Panc1 (cell line): Measurements from ENCODE around the gene OR11A1. TPM values are rescaled to one million over a fixed set of nuclear protein-coding genes. Genes with fewer than 3 reads are reported as not detected.

ENCODE experiments used
- ATAC-seq: fragments of 200-7000 bp; cut with Tn5 transposase; 2 replicates; pipeline ENCODE4 v1.9.1; 2020; ENCODE audit warnings: mild to moderate bottlenecking, moderate library complexity
- BruUV-seq: library from RNA; stranded (reverse); fragments of 400-500 nt; replicated peaks from 2 replicates; lab custom pipeline; 2021; lab: Mats Ljungman, UMichigan
- CTCF ChIA-PET: fragments of 300-600 bp; sonication (Branson Sonifier 250); formaldehyde crosslinking; loops from one replicate; lab custom pipeline; 2022; ENCODE audit warnings: antibody characterized with exemption; lab: Charles Lee
- POLR2A ChIA-PET: fragments of 300-600 bp; sonication (Branson Sonifier 250); formaldehyde crosslinking; loops from one replicate; lab custom pipeline; 2022; ENCODE audit warnings: antibody characterized with exemption; lab: Charles Lee
- DNase-seq: peaks from one replicate; pipeline ENCODE4 v3.0.0-alpha.2; 2010; ENCODE audit warnings: low read depth, low spot score
- H3K27ac ChIP-seq: 2 replicates; pipeline ENCODE4 v1.5.1; 2011; ENCODE audit warnings: mild to moderate bottlenecking, low read length, inconsistent platforms
- H3K27me3 ChIP-seq: fragments of 200-500 bp; sonication (Bioruptor generic); 2 replicates; pipeline ENCODE4 v1.6.0; 2014; ENCODE audit warnings: low read length, inconsistent platforms; ENCODE audit not compliant: control insufficient read depth, insufficient read depth
- H3K36me3 ChIP-seq: fragments of 200-500 bp; sonication (Bioruptor generic); 2 replicates; pipeline ENCODE4 v1.5.1; 2014; ENCODE audit warnings: inconsistent platforms, mild to moderate bottlenecking, low read length, moderate library complexity; ENCODE audit not compliant: control insufficient read depth, insufficient read depth
- H3K4me1 ChIP-seq: 2 replicates; pipeline ENCODE4 v1.5.1; 2011; ENCODE audit warnings: inconsistent platforms, mild to moderate bottlenecking, low read length, moderate library complexity; ENCODE audit not compliant: control insufficient read depth, insufficient read depth
- H3K4me3 ChIP-seq, 2 experiments: 2 replicates each; pipeline ENCODE4 v1.5.1; 2011 to 2012; ENCODE audit warnings: low read depth in 2 of 2, low read length in 2 of 2, mild to moderate bottlenecking in 2 of 2, inconsistent platforms in 1 of 2, moderate library complexity in 1 of 2
- H3K9me3 ChIP-seq: fragments of 200-500 bp; sonication (Bioruptor generic); 2 replicates; pipeline ENCODE4 v1.5.1; 2014; ENCODE audit warnings: low read depth, mild to moderate bottlenecking, inconsistent platforms, low read length, moderate library complexity; ENCODE audit not compliant: control insufficient read depth, insufficient read depth
- CTCF ChIP-seq: fragments of 450-650 bp; IDR thresholded peaks from 2 replicates; pipeline ENCODE4 v1.5.1; 2017; ENCODE audit warnings: mild to moderate bottlenecking
- POLR2AphosphoS5 ChIP-seq: IDR thresholded peaks from 2 replicates; pipeline ENCODE4 v1.6.1; 2012; ENCODE audit warnings: mild to moderate bottlenecking, low read depth, low read length, moderate library complexity
- SIN3A ChIP-seq: IDR thresholded peaks from 2 replicates; pipeline ENCODE4 v1.6.1; 2012; ENCODE audit warnings: low read depth, mild to moderate bottlenecking, low read length, moderate library complexity, borderline replicate concordance; ENCODE audit not compliant: insufficient read depth
- TCF7L2 ChIP-seq: IDR thresholded peaks from 2 replicates; pipeline ENCODE4 v1.6.1; 2011; ENCODE audit warnings: mild to moderate bottlenecking, low read depth, low read length, inconsistent platforms
- in situ Hi-C: cut with HindIII; loops from 2 replicates; pipeline ENCODE4 v1.10.0; 2016; ENCODE audit warnings: low sequenced_read_pairs, low pct_unique_long_range_greater_than_20kb
- intact Hi-C: fragments of 100-400 bp; cut with micrococcal nuclease; formaldehyde crosslinking; loops from one replicate; pipeline ENCODE4 v1.10.0; 2022; ENCODE audit not compliant: unreplicated experiment
- total RNA-seq: library from RNA; stranded (reverse); gene quantifications from one replicate; pipeline ENCODE4 v1.2.1, GENCODE V29; 2021; ENCODE audit not compliant: unreplicated experiment
- TF ChIP-seq, protein P1 (sequence below), 2 experiments: IDR thresholded peaks; 2 replicates each; pipeline ENCODE4 v1.6.1; 2011 to 2012; ENCODE audit warnings: low read depth in 2 of 2, control low read depth in 1 of 2, low read length in 1 of 2, mild to moderate bottlenecking in 1 of 2, moderate library complexity in 1 of 2; ENCODE audit not compliant: insufficient read depth in 1 of 2

The OR11A1 gene
- total RNA-seq, 1 experiment from 2014 or later, result not detected

DNA sequence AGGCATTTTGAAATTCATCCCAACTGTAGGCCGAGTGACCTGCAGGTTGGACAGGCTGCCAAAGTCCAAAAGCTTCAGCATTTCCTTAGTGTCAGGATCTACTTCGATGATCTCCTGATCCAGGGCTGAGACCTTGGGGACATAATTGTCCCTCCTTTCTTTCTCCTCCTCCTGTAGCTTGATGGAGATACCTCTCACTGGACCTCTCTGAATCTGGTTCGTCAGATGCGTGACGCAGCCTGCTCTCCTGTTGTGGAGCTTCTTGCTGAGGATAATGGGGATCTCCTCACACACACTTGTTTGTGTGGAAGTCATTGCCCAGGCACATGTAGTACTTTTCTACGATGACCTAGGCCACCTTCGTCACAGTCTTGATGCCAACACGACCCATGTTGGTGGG lies 32.4 kb upstream of the OR11A1 start:
- POLR2A ChIA-PET, result no interaction called here
- Histone ChIP-seq H3K4me1 (no peaks in the 10 kb centered on the region), H3K36me3 (no peaks in the 10 kb centered on the region), H3K27me3 (no peaks in the 10 kb centered on the region), H3K4me3 (no peak overlapping the region), H3K27ac (no peak overlapping the region), H3K9me3 (no peaks in the 10 kb centered on the region)
- intact Hi-C loops (no loop called here), in situ Hi-C loops (no loop called here)
- DNase-seq (no peak), ATAC-seq (no peak)
- CTCF ChIA-PET, result no interaction called here
- BruUV-seq, result no TSS peak
- TF ChIP-seq CTCF, result no peak
- no peak for TF ChIP-seq SIN3A
- no peak for TF ChIP-seq TCF7L2
- TF ChIP-seq POLR2AphosphoS5, result no peak
- TF ChIP-seq, protein P1, sequence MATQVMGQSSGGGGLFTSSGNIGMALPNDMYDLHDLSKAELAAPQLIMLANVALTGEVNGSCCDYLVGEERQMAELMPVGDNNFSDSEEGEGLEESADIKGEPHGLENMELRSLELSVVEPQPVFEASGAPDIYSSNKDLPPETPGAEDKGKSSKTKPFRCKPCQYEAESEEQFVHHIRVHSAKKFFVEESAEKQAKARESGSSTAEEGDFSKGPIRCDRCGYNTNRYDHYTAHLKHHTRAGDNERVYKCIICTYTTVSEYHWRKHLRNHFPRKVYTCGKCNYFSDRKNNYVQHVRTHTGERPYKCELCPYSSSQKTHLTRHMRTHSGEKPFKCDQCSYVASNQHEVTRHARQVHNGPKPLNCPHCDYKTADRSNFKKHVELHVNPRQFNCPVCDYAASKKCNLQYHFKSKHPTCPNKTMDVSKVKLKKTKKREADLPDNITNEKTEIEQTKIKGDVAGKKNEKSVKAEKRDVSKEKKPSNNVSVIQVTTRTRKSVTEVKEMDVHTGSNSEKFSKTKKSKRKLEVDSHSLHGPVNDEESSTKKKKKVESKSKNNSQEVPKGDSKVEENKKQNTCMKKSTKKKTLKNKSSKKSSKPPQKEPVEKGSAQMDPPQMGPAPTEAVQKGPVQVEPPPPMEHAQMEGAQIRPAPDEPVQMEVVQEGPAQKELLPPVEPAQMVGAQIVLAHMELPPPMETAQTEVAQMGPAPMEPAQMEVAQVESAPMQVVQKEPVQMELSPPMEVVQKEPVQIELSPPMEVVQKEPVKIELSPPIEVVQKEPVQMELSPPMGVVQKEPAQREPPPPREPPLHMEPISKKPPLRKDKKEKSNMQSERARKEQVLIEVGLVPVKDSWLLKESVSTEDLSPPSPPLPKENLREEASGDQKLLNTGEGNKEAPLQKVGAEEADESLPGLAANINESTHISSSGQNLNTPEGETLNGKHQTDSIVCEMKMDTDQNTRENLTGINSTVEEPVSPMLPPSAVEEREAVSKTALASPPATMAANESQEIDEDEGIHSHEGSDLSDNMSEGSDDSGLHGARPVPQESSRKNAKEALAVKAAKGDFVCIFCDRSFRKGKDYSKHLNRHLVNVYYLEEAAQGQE (IDR thresholded peaks at IDR 0.05; ENCODE audit: insufficient read depth in 1 of 2, low read depth in 2 of 2, low read length in 1 of 2), result no peak

DNA sequence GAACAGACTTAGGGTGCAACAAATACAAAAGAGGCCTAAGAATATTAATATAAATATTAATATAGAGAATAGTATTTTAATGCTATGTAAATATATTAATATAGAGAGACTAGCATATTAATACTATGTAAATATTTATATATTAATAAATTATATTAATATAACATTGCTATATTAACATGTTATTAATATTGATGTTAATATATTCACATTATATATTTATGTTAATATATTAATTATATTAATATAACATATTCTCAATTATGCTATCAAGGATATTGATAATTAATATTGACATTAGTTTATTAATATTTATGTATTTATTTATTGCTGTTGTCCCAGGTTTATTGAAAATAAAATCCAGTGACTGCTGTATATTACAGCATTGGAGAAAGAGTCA lies 32.0 kb upstream of the OR11A1 start:
- Histone ChIP-seq H3K9me3 (no peaks in the 10 kb centered on the region), H3K27me3 (no peaks in the 10 kb centered on the region), H3K4me1 (no peaks in the 10 kb centered on the region), H3K27ac (no peak overlapping the region), H3K4me3 (no peak overlapping the region), H3K36me3 (no peaks in the 10 kb centered on the region)
- CTCF ChIA-PET, result no interaction called here
- no TSS peak for BruUV-seq
- in situ Hi-C loops (no loop called here), intact Hi-C loops (no loop called here)
- no peak for TF ChIP-seq CTCF
- no peak for TF ChIP-seq TCF7L2
- TF ChIP-seq SIN3A, result no peak
- TF ChIP-seq, protein P1 (IDR thresholded peaks at IDR 0.05; ENCODE audit: insufficient read depth in 1 of 2, low read depth in 2 of 2, low read length in 1 of 2), result no peak
- TF ChIP-seq POLR2AphosphoS5, result no peak
- ATAC-seq (no peak), DNase-seq (no peak)
- POLR2A ChIA-PET, result no interaction called here
